ENCODE data around the gene TMED7. TPM values are rescaled to one million over a fixed set of nuclear protein-coding genes. Genes with fewer than 3 reads are reported as not detected.

The TMED7 gene
- total RNA-seq, 4 donors from 2014 or later, result 100 to 148 (median 120) TPM

DNA sequence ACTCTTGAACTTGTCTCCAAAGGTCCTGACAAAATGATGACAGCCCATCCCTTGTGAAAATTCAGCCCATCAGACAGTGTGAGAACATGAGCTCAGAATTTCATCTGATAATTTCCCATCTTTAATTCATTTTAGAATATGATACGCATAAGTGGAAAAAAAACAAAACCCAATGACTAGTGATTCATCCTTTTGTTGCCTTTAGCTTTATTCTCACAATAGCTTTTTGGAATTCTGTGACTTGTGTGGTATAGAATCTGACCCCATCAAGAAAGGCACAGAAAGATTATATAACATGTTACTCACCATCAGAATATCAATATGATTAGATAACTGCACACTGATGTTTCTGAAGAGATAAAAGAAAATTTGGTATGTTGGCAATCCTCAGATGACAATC is 16.1 kb upstream of the TMED7 start:
- 63 to 77% methylated on average over 1 of the region's 1 CpG for WGBS, 2 donors (ENCODE audit: low coverage in 1 of 2)
- Histone ChIP-seq H3K4me3 (no peak overlapping the region), H3K9me3 (no peaks in the 10 kb centered on the region), H3K27ac (no peak overlapping the region), H3K4me1 (no peaks in the 10 kb centered on the region), H3K36me3 (no peaks in the 10 kb centered on the region), H3K27me3 (peaks cover 14% of the 10 kb centered on the region)
- TF ChIP-seq EP300 (IDR thresholded peaks at IDR 0.05), result no peak
- no peak for TF ChIP-seq CTCF (IDR thresholded peaks at IDR 0.05)
- TF ChIP-seq POLR2A (IDR thresholded peaks at IDR 0.05), result no peak
- no peak for ATAC-seq

DNA sequence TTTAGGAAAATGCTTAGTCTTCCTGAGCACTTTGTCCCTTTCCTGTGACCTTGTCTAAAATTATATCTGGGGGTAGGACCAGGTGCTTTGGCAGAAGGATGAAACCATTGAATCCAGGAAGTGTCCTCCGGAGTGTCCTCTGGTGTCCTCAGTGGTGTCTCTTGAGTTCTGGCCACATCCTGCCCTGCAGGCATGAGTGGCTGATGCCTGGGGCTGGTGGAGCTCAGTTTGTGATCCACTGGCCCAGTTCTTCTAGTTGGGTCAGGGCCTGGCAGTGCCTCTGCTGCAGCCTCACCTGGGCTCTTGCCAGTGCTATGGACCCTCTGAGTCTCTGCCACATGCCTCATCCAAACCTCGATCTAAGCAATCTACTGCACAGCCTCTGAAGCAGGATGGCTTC is 14.4 kb upstream of the TMED7 start:
- H3K4me3 ChIP-seq, result no peak overlapping the region
- TF ChIP-seq CTCF (IDR thresholded peaks at IDR 0.05) (no peak), POLR2A (IDR thresholded peaks at IDR 0.05) (no peak), POLR2AphosphoS5 (IDR thresholded peaks at IDR 0.05) (no peak), EP300 (IDR thresholded peaks at IDR 0.05) (no peak)
- no peaks in the 10 kb centered on the region for H3K36me3 ChIP-seq
- peaks cover 10% of the 10 kb centered on the region for H3K27me3 ChIP-seq
- WGBS, 2 donors (ENCODE audit: low coverage in 1 of 2), result 80 to 87% methylated on average over 1 to 2 of the region's 2 CpGs
- no peak for ATAC-seq
- H3K4me1 ChIP-seq, result no peaks in the 10 kb centered on the region
- H3K27ac ChIP-seq, result no peak overlapping the region
- no peaks in the 10 kb centered on the region for H3K9me3 ChIP-seq

- no peak for ATAC-seq
- 88 to 93% methylated on average over 1 of the region's 1 CpG for WGBS, 2 donors (ENCODE audit: low coverage in 1 of 2)
- Histone ChIP-seq H3K9me3 (no peaks in the 10 kb centered on the region), H3K36me3 (no peaks in the 10 kb centered on the region), H3K27me3 (peaks cover 10% of the 10 kb centered on the region), H3K4me3 (no peak overlapping the region), H3K4me1 (peaks cover 0 to 2% (median 0%) of the 10 kb centered on the region in 3 donors), H3K27ac (no peak overlapping the region)
- TF ChIP-seq EP300 (IDR thresholded peaks at IDR 0.05) (no peak), POLR2A (IDR thresholded peaks at IDR 0.05) (no peak), POLR2AphosphoS5 (IDR thresholded peaks at IDR 0.05) (no peak), CTCF (IDR thresholded peaks at IDR 0.05) (no peak)
Observed at GRCh38 chr5:115639377-115639776, 13.5 kb upstream of the TMED7 start.

- no peak overlapping the region for H3K27ac ChIP-seq
- H3K9me3 ChIP-seq, result no peaks in the 10 kb centered on the region
- peaks cover 0 to 7% (median 0%) of the 10 kb centered on the region in 3 donors for H3K4me1 ChIP-seq
- no peak for ATAC-seq
- no peak for TF ChIP-seq EP300 (IDR thresholded peaks at IDR 0.05)
- no peak for TF ChIP-seq POLR2A (IDR thresholded peaks at IDR 0.05)
- H3K4me3 ChIP-seq, result no peak overlapping the region
- WGBS, 2 donors (ENCODE audit: low coverage in 1 of 2), result 79 to 89% methylated on average over 4 of the region's 4 CpGs
- peaks cover 3% of the 10 kb centered on the region for H3K27me3 ChIP-seq
- H3K36me3 ChIP-seq, result no peaks in the 10 kb centered on the region
Observed at GRCh38 chr5:115637507-115637906, 11.7 kb upstream of the TMED7 start.

DNA sequence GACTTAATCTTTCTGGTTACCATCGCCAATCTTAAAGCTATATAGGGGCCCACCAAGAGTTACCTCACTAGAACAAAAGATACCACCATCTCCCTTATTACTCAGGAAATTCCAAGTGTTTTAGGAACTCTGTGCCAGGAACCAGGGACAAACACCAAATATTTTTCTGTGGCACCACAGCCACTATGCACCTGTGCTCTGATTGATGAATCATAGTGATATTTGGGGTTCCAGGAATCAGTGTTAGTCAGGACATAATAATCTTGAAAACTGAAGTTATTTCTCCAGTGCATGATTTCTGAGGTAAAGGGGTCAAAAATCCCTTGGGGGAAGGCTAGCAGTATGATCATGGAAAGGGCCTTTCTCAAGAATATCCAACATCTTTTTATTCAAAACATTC is 10.2 kb upstream of the TMED7 start:
- H3K36me3 ChIP-seq, result no peaks in the 10 kb centered on the region
- peaks cover 3% of the 10 kb centered on the region for H3K27me3 ChIP-seq
- no peaks in the 10 kb centered on the region for H3K9me3 ChIP-seq
- H3K4me3 ChIP-seq, result no peak overlapping the region
- no peak for ATAC-seq
- H3K4me1 ChIP-seq, result peaks cover 0 to 7% (median 0%) of the 10 kb centered on the region in 3 donors
- no peak for TF ChIP-seq CTCF (IDR thresholded peaks at IDR 0.05)
- no peak for TF ChIP-seq EP300 (IDR thresholded peaks at IDR 0.05)
- TF ChIP-seq POLR2A (IDR thresholded peaks at IDR 0.05), result no peak
- TF ChIP-seq POLR2AphosphoS5 (IDR thresholded peaks at IDR 0.05), result no peak
- 83% methylated on average over 1 of the region's 1 CpG; no CpG with 5 or more reads in 1 of the 2 donors for WGBS, 2 donors (ENCODE audit: low coverage in 1 of 2)
- H3K27ac ChIP-seq, result no peak overlapping the region

Data from gastroesophageal sphincter (tissue), 4 donors.